Fibroblast of lung (primary cell): Measurements from ENCODE around the gene VSIG10L.

Source experiments
- CTCF ChIP-seq, 2 donors: IDR thresholded peaks in 1 of 2; conservative IDR thresholded peaks in 1 of 2; 1 replicate in 1 of 2; 2 replicates in 1 of 2; pipeline ENCODE4 v1.5.1; 2011 to 2012; ENCODE audit warnings: low read length in 2 of 2, control low read depth in 1 of 2, inconsistent platforms in 1 of 2, low read depth in 1 of 2, mild to moderate bottlenecking in 1 of 2
- EZH2 ChIP-seq: IDR thresholded peaks from 2 replicates; pipeline ENCODE4 v1.5.1; 2012; ENCODE audit warnings: low read length, control low read depth, mild to moderate bottlenecking; ENCODE audit errors: missing control alignments

- no peak for TF ChIP-seq CTCF (conservative IDR thresholded peaks at IDR 0.05 in 1 of 2, IDR thresholded peaks at IDR 0.05 in 1 of 2; ENCODE audit: low read depth in 1 of 2, low read length in 2 of 2)
- no peak for TF ChIP-seq EZH2
Measured at GRCh38 chr19:51305479-51305878, 36.5 kb downstream of the VSIG10L start.
